Measurements from ENCODE around the gene SPPL3.

DNA sequence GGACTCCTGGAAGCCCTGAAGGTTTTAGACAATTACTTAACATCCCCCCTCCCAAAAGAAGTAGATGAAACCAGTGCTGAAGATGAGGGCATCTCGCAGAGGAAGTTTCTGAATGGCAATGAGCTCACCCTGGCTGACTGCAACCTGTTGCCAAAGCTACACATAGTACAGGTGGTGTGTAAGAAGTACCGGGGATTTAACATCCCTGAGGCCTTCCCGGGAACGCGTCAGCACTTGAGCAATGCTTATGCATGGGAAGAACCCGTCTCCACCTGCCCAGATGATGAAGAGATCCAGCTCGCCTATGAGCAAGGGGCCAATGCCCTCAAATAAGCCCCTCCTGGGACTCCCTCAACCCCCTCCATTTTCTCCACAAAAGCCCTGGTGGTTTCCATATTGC lies 10.6 kb upstream of the SPPL3 start:
- TF ChIP-seq ZNF560 (tag by site-specific recombination; IDR thresholded peaks at IDR 0.05; ENCODE audit: borderline replicate concordance) (no peak), ZNF692 (tag by site-specific recombination; IDR thresholded peaks at IDR 0.05) (no peak), CTCF (tag by site-specific recombination; IDR thresholded peaks at IDR 0.05) (no peak), OSR2 (tag by site-specific recombination; IDR thresholded peaks at IDR 0.05) (no peak), ZNF248 (tag by site-specific recombination; IDR thresholded peaks at IDR 0.05) (no peak), ZNF416 (tag by site-specific recombination; IDR thresholded peaks at IDR 0.05) (no peak), TCF7L2 (IDR thresholded peaks at IDR 0.05; ENCODE audit: borderline replicate concordance, low read depth, low read length) (no peak)
- TF ChIP-seq, protein P1, sequence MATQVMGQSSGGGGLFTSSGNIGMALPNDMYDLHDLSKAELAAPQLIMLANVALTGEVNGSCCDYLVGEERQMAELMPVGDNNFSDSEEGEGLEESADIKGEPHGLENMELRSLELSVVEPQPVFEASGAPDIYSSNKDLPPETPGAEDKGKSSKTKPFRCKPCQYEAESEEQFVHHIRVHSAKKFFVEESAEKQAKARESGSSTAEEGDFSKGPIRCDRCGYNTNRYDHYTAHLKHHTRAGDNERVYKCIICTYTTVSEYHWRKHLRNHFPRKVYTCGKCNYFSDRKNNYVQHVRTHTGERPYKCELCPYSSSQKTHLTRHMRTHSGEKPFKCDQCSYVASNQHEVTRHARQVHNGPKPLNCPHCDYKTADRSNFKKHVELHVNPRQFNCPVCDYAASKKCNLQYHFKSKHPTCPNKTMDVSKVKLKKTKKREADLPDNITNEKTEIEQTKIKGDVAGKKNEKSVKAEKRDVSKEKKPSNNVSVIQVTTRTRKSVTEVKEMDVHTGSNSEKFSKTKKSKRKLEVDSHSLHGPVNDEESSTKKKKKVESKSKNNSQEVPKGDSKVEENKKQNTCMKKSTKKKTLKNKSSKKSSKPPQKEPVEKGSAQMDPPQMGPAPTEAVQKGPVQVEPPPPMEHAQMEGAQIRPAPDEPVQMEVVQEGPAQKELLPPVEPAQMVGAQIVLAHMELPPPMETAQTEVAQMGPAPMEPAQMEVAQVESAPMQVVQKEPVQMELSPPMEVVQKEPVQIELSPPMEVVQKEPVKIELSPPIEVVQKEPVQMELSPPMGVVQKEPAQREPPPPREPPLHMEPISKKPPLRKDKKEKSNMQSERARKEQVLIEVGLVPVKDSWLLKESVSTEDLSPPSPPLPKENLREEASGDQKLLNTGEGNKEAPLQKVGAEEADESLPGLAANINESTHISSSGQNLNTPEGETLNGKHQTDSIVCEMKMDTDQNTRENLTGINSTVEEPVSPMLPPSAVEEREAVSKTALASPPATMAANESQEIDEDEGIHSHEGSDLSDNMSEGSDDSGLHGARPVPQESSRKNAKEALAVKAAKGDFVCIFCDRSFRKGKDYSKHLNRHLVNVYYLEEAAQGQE (tag by site-specific recombination; IDR thresholded peaks at IDR 0.05) = no peak
- TF ChIP-seq, protein P2, sequence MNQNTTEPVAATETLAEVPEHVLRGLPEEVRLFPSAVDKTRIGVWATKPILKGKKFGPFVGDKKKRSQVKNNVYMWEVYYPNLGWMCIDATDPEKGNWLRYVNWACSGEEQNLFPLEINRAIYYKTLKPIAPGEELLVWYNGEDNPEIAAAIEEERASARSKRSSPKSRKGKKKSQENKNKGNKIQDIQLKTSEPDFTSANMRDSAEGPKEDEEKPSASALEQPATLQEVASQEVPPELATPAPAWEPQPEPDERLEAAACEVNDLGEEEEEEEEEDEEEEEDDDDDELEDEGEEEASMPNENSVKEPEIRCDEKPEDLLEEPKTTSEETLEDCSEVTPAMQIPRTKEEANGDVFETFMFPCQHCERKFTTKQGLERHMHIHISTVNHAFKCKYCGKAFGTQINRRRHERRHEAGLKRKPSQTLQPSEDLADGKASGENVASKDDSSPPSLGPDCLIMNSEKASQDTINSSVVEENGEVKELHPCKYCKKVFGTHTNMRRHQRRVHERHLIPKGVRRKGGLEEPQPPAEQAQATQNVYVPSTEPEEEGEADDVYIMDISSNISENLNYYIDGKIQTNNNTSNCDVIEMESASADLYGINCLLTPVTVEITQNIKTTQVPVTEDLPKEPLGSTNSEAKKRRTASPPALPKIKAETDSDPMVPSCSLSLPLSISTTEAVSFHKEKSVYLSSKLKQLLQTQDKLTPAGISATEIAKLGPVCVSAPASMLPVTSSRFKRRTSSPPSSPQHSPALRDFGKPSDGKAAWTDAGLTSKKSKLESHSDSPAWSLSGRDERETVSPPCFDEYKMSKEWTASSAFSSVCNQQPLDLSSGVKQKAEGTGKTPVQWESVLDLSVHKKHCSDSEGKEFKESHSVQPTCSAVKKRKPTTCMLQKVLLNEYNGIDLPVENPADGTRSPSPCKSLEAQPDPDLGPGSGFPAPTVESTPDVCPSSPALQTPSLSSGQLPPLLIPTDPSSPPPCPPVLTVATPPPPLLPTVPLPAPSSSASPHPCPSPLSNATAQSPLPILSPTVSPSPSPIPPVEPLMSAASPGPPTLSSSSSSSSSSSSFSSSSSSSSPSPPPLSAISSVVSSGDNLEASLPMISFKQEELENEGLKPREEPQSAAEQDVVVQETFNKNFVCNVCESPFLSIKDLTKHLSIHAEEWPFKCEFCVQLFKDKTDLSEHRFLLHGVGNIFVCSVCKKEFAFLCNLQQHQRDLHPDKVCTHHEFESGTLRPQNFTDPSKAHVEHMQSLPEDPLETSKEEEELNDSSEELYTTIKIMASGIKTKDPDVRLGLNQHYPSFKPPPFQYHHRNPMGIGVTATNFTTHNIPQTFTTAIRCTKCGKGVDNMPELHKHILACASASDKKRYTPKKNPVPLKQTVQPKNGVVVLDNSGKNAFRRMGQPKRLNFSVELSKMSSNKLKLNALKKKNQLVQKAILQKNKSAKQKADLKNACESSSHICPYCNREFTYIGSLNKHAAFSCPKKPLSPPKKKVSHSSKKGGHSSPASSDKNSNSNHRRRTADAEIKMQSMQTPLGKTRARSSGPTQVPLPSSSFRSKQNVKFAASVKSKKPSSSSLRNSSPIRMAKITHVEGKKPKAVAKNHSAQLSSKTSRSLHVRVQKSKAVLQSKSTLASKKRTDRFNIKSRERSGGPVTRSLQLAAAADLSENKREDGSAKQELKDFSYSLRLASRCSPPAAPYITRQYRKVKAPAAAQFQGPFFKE (tag by site-specific recombination; IDR thresholded peaks at IDR 0.05; ENCODE audit: borderline replicate concordance) = no peak

All from HEK293 (cell line).